Activated T-cell treated with anti-CD3 and anti-CD28 coated beads, Interleukin-2, amount 50 U/mL, for 72 hours (primary cell): Measurements from ENCODE around the gene ZNF232. TPM values are rescaled to one million over a fixed set of nuclear protein-coding genes. Genes with fewer than 3 reads are reported as not detected.

Experiments used
- ATAC-seq, 2 donors: fragments of 150-1000 bp; cut with Tn5 transposase; replicated peaks in 1 of 2; 2 replicates each; pipeline ENCODE4 v1.10.0; 2021; ENCODE audit warnings: moderate library complexity in 2 of 2, mild to moderate bottlenecking in 1 of 2
- DNase-seq, 2 donors: peaks; one replicate each; pipeline ENCODE4 v3.0.0; 2021 to 2022; ENCODE audit warnings: mixed read lengths in 1 of 2
- H3K27ac Mint-ChIP-seq: one replicate; pipeline ENCODE4 v1.8.0; 2022; ENCODE audit warnings: mild to moderate bottlenecking, moderate library complexity, mixed read lengths
- H3K27me3 Mint-ChIP-seq: one replicate; pipeline ENCODE4 v1.8.0; 2022; ENCODE audit warnings: low read depth, mixed read lengths
- H3K36me3 Mint-ChIP-seq, 2 donors: one replicate each; pipeline ENCODE4 v1.8.0; 2022; ENCODE audit warnings: mixed read lengths in 2 of 2, mild to moderate bottlenecking in 1 of 2; ENCODE audit not compliant: insufficient read depth in 2 of 2
- H3K4me1 Mint-ChIP-seq: one replicate; pipeline ENCODE4 v1.8.0; 2022; ENCODE audit warnings: low read depth, mixed read lengths
- H3K4me3 Mint-ChIP-seq, 2 donors: one replicate each; pipeline ENCODE4 v1.8.0; 2022; ENCODE audit warnings: mild to moderate bottlenecking in 2 of 2, mixed read lengths in 2 of 2, moderate library complexity in 2 of 2
- H3K9me3 Mint-ChIP-seq, 2 donors: one replicate each; pipeline ENCODE4 v1.8.0; 2022; ENCODE audit warnings: mixed read lengths in 2 of 2
- total RNA-seq, 2 donors: library from RNA; stranded (reverse); gene quantifications; one replicate each; pipeline ENCODE4 v1.2.3, GENCODE V29; 2022

ZNF232 gene
- total RNA-seq, 2 donors from 2014 or later: 10.4 to 15.7 TPM

DNA sequence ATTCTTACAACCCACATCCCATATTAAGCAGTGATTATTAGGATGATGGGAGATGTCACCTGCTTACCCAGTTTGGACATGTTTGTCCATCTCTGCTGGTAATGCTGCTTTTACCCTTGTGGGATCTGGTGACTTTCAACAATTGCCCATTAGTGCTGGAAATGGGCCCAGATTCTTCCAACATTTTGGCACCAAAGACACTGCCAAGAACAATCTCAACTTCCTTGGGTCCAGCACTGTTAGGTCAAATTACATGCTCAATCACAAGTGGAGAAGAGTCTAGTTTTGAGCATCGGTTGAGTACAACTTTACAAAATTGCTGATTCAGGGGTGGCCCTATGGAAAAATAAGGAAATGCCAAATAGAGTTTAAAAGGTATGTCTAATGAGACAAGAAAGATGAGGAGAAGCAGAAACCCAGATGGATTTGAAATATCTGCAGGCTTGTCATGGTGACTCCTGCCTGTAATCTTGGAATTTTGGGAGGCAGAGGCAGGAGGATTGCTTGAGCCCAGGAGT is 46.4 kb downstream of the ZNF232 start:
- DNase-seq (no peak), ATAC-seq (no peak)
- no peaks in the 10 kb centered on the region for H3K4me1 Mint-ChIP-seq
- H3K36me3 Mint-ChIP-seq: no peaks in the 10 kb centered on the region
- no peaks in the 10 kb centered on the region for H3K9me3 Mint-ChIP-seq
- no peaks in the 10 kb centered on the region for H3K27me3 Mint-ChIP-seq
- no peak overlapping the region for H3K27ac Mint-ChIP-seq
- H3K4me3 Mint-ChIP-seq: no peak overlapping the region

Other genes starting within 250 kb of the ZNF232 start
- gene C17orf107, start 212.3 kb downstream of the ZNF232 start, total RNA-seq: 1 to 10 TPM; 3.4 to 4.7 TPM
- gene CHRNE, start 208.8 kb downstream of the ZNF232 start, total RNA-seq: under 1 TPM; 0.60 to 0.89 TPM
- under 1 TPM in 1 of 2 donors, not detected in 1; 0.26 TPM for gene GP1BA, start 179.6 kb downstream of the ZNF232 start, total RNA-seq
- 10 to 100 TPM; 40.4 to 43.8 TPM for gene SLC25A11, start 171.8 kb downstream of the ZNF232 start, total RNA-seq
- gene RNF167, start 171.6 kb downstream of the ZNF232 start, total RNA-seq: 100 to 1,000 TPM; 176 to 201 TPM
- gene PFN1, start 163.3 kb downstream of the ZNF232 start, total RNA-seq: 1,000 to 10,000 TPM; 1,225 to 1,232 TPM
- gene ENO3, start 160.8 kb downstream of the ZNF232 start, total RNA-seq: 100 to 1,000 TPM in 1 of 2 donors, 10 to 100 TPM in 1; 90.0 to 102 TPM
- 100 to 1,000 TPM; 140 to 158 TPM for gene SPAG7, start 144.1 kb downstream of the ZNF232 start, total RNA-seq
- gene CAMTA2, start 124.2 kb downstream of the ZNF232 start, total RNA-seq: 100 to 1,000 TPM; 206 to 207 TPM
- gene INCA1, start 114.4 kb downstream of the ZNF232 start, total RNA-seq: under 1 TPM in 1 of 2 donors, not detected in 1; 0.60 TPM
- gene KIF1C, start 113.9 kb downstream of the ZNF232 start, total RNA-seq: 10 to 100 TPM; 38.3 to 41.3 TPM
- under 1 TPM; 0.23 to 0.46 TPM for gene SLC52A1, start 76.5 kb downstream of the ZNF232 start, total RNA-seq
- gene ZFP3, start 33.4 kb downstream of the ZNF232 start, total RNA-seq: 1 to 10 TPM; 3.1 to 3.6 TPM
- gene USP6, start 4.2 kb upstream of the ZNF232 start, total RNA-seq: under 1 TPM; 0.02 to 0.19 TPM
- gene ZNF594, start 80.0 kb upstream of the ZNF232 start, total RNA-seq: 1 to 10 TPM; 5.3 to 7.8 TPM
- gene SCIMP, start 123.0 kb upstream of the ZNF232 start, total RNA-seq: not detected
- 10 to 100 TPM; 39.1 to 43.2 TPM for gene RABEP1, start 170.4 kb upstream of the ZNF232 start, total RNA-seq